GM11168 (cell line): Measurements from ENCODE around the gene GMDS.

Experiments used
- in situ Hi-C: fragments of 300-500 bp; cut with MboI; formaldehyde crosslinking; loops from one replicate; pipeline ENCODE4 v1.12.0; 2022; ENCODE audit warnings: low sequenced_read_pairs; ENCODE audit not compliant: unreplicated experiment

GMDS gene

DNA sequence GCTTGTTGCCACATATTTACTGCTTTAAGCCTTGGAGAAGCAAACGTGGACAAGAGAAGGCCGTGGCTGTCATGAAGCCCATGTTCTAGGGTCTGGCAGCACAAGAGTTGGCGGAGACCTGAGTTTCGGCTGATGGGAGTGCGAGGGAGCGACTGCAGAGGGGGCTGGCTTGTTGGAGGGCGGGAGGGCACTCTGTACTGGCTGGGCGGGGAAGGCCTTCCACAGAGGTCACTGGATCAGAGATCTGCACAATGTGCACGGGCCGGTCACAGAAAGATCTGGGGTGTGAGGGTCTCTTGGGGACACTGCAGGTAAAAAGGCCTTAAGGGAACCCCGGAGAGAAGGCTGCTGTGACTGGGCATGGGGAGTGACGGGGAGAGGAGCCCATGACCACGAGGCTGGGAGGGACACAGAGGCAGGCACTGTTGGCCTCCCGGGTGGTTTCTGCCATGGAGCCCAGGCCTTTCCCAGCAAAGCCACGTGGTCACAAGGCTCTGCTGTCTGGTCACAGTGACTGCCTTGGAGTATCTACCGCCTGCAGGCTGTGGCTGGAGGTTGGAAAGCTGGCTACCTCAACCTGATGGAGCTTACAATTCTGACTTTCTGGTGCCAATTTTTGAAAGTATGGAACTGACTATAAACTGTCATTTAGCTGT is 611.9 kb downstream of the GMDS start:
- in situ Hi-C loops, result no loop called here

DNA sequence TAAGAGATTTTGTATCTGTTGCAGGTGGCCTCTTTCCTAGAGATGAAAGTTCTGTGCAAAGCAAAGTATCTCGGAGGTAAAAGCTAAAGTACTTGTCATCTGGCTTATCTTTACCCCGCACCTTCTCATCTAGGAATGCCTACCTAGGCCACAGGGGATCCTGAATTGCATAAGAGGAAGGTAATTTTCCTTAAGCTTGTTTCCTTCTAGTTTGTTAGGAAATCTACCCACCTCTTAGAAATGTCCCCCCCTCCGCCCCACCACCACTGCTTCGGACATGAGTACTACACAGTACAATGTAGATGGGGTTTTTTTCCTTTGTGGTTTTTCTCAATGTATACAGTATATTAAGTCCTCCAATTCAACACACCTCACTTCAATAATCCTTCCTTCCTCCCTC is 614.2 kb downstream of the GMDS start:
- in situ Hi-C loops, result no loop called here

DNA sequence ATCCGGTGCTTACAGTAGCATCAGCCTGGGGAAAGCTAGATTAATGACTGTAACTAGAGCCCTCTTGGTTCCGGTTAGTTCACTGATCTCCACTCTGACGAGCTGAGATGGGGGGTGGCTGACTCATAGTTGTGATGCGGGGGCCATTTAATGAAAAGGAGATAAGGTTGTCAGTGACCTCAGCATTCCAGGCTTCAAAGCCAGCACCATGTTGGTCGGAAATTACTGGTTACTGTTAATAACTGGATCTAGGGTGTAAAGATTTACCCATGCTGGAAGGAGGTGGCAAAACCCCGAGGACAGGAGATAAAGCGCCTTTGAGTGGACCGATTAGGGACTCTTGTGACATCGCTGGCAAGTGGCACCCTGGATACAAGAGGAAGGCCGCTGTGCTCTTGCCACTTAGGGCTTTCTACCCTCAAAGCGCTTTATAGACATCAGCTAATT is 614.6 kb downstream of the GMDS start:
- in situ Hi-C loops, result no loop called here

DNA sequence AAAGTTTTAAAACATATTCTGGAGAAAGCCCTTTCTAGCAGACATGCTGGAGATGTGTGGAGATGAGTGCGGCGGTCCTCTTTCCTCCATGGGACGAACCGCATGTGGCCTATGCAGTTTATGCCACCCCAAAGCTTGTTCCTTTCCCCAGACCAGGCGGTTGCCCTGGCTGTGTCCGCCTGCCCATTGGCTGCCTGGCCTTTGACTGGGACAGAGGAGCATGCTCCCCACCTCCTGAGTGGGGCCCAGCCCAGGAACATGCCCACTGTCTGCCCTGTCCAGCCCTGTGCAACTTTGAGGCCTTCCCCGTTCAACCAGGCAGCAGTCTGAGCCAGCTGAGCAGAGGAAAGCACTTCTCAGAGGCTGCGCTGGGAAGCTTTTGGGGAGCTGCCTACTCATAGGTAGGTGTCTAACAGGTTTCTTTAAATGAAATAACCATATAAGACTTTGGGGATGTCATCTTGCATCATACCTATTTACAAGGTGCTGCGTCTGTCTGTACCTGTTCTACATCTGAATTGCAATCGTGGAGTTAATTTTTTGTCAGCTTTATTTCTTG is 615.1 kb downstream of the GMDS start:
- in situ Hi-C loops, result no loop called here

DNA sequence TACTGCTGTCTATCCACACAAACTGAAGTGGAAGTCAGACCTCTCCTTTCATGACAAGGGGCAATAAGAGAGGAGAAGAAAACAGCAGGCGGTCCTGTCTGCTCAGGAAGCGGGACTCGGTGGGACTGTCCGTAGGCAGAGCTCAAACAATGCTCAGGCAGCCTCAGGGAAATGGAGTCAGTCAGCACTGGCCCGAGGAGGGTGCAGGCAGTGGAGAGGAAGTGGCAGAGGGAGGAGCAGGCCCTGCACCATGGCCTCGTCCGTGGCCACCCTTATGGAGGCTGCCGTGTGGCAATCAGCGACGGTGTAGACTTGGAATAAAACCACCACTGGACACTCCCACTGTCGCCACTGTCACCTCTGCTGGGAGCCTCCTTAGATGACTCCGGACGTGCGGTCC is 616.1 kb downstream of the GMDS start:
- in situ Hi-C loops, result no loop called here

- in situ Hi-C loops, result no loop called here
These were observed 617.4 kb downstream of the GMDS start for GRCh38 chr6:1627827-1628560.

- in situ Hi-C loops, result no loop called here
These were observed 618.9 kb downstream of the GMDS start for GRCh38 chr6:1626481-1626880.

GRCh38 chr6:1625794-1626435 is 619.5 kb downstream of the GMDS start:
- in situ Hi-C loops, result no loop called here

DNA sequence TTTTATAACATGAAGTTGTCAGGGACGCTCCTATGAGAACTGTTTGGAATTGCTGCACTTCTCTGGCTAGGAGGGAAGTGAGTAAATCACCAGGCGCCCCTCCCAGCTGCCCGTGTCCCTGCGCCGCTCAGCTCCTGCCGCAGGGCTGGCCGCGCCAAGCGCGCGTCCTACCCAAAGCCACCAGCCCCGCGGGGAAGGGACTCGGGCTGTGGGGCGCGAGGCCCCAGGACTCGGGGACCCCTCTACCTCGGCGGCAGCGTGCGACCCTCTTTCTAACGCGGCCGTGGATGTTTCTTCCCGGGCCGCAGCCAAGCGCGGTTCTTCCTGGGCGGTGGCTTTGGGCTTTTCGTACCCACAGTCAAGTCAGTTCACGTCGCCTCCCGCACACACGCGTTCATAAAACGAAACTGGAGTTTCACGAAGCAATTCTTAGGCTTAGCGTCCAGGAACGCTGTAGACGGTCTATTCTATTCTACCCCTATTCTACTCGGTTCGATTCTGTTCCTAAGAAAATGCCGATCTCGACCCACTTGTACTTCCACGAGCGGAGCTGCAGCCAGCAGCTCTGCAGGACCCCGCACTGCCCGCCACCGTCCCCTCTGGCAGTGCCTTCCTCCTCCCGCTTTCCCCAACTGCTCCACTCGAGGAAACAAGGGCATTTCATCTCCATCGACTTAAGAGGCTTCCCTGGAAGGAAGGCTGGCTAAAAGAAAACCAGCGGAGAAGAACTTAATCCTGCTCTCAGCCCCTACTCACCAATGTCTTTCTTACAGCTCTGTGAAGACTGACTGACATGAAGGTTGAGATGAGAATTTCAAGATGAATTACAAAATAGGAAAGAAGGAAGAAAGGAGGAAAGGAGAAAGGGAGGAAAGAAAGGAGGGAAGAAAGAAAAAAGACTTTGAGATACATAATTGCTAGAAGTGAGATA is 620.3 kb downstream of the GMDS start:
- in situ Hi-C loops, result loop anchor here (25.0 kb wide), 1 partner anchor 487 kb away; no protein-coding TSS in a partner anchor

DNA sequence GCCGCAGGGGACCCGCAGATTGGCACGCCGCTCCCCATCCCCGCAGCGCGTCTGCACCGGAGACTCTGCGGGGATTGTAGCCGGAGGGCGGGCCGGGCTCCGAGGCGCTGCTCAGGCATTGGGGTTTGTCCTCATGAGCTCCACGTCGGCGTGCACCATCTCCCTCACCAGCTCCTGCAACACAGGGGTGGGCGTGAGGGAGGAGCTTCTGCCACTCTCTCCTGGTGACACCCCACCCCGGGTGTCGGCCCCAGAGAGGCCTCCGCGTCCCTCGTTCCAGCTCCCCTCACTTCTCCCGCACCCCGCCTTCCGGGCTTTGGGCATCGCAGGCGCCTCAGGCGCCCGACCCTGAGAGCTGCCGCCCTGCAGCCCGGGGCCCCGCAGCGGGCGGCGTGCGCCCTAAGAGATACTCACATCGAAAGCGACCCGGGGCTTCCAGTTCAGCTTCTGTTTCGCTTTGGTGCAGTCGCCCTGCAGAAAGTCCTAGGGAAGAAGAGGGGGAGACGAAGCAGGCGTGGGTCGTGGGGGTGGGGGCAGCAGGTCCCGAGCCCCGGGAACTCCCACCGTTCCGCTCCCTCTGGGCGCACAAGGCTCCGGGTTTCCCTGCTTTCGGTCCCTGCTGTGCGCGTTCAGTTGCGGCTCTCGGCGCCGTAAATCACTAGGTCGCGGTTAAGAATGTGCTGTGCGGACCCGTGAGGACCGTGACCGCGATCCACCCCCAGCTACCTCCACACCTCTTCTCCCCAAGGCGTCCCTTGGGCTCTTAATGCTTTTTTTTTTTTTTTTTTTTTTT is 621.2 kb downstream of the GMDS start:
- in situ Hi-C loops, result loop anchor here (25.0 kb wide), 1 partner anchor 488 kb away; no protein-coding TSS in a partner anchor

DNA sequence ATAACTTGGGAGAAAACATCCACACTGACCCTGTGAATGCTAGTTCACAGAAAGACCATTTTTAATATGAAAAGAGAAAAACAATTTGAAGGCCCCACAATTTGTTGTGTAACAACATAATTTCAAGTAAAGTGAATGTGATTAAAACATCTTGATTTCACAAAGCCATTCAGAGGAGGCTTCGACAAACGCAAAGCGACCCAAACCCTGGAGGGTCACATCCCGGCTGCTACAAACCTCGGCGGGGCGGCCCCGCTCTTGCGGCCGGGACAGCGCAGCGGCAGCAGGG is 621.7 kb downstream of the GMDS start:
- in situ Hi-C loops, result loop anchor here (25.0 kb wide), 1 partner anchor 489 kb away; no protein-coding TSS in a partner anchor

- in situ Hi-C loops, result loop anchor here (25.0 kb wide), 1 partner anchor 489 kb away; no protein-coding TSS in a partner anchor
These were observed 622.3 kb downstream of the GMDS start for GRCh38 chr6:1622851-1623768.

GRCh38 chr6:1622220-1622850 is 623.1 kb downstream of the GMDS start:
- in situ Hi-C loops, result loop anchor here (25.0 kb wide), 1 partner anchor 490 kb away; no protein-coding TSS in a partner anchor

- in situ Hi-C loops, result loop anchor here (25.0 kb wide), 1 partner anchor 491 kb away; no protein-coding TSS in a partner anchor
These were observed 624.2 kb downstream of the GMDS start for GRCh38 chr6:1621070-1621701.

GRCh38 chr6:1620504-1621069 is 624.8 kb downstream of the GMDS start:
- in situ Hi-C loops, result loop anchor here (25.0 kb wide), 1 partner anchor 492 kb away; no protein-coding TSS in a partner anchor

- in situ Hi-C loops, result loop anchor here (25.0 kb wide), 1 partner anchor 492 kb away; no protein-coding TSS in a partner anchor
These were observed 625.5 kb downstream of the GMDS start for GRCh38 chr6:1619673-1620503.
